ENCODE results near the gene SLIT1.

SLIT1 gene

DNA sequence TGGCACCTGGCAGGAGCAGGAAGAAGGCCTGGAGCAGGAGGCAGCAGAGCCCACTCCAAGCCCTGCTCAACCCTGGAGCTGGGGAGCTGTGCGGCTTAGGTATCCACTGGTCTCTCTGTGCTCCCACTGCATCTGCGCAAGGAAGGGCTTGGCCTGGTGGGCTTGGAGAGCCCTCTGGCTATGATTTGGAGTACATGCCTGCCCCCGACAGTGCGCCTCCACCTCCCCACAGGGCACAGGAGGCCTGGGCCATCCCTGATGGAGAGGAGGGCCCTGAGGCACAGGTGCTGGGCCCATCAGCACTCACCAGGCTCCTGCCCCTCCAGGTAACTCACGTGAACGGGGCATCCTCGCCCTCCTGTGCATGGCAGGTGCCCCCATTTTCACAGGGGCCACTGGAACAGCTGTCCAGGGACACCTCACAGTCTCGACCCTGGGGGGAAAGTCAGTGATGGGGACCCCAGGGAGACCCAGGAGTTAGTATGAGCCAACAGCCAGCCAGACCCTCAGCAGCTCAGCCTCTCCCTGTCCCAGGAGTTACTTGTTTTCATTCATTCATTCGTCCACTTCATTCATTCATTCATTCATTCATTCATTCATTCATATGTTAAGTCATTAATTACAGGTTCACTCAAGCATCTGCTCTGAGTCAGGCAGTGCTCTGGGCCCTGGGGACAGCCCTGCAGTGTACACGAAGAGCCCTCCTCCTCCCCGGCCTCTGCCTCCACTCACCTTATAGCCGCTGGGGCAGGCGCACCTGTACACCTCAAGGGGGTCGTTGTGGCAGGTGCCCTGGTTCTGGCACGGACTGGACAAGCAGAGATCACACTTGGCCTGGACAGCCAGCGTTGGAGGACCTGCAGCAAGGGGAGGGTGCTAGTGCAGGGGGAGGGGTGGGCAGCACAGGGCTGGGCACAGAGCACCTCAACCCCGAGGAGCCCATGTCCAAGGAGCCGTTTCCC, 167.2 kb downstream of the SLIT1 start:
- no peak for DNase-seq

DNA sequence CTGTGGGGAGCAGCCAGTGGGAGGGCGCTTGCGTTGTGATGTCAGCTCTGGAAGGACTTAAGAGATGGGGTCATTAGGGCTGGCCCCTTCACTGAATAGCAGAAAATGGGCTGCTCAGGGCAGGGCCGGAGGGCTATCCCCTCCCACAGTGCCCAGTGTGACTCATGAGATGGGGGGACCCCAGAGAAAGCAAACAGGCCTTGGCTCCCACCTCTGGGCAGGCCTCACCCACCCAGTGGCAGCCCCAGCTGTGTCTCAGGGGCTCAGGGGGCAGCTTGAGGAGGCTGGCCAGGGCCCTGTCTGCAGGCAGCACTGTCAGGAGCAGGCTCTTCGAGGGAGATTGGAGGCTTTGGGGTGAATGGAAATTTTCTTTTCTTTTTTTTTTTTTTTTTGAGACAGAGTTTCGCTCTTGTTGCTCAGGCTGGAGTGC, 168.3 kb downstream of the SLIT1 start:
- no peak for DNase-seq

DNA sequence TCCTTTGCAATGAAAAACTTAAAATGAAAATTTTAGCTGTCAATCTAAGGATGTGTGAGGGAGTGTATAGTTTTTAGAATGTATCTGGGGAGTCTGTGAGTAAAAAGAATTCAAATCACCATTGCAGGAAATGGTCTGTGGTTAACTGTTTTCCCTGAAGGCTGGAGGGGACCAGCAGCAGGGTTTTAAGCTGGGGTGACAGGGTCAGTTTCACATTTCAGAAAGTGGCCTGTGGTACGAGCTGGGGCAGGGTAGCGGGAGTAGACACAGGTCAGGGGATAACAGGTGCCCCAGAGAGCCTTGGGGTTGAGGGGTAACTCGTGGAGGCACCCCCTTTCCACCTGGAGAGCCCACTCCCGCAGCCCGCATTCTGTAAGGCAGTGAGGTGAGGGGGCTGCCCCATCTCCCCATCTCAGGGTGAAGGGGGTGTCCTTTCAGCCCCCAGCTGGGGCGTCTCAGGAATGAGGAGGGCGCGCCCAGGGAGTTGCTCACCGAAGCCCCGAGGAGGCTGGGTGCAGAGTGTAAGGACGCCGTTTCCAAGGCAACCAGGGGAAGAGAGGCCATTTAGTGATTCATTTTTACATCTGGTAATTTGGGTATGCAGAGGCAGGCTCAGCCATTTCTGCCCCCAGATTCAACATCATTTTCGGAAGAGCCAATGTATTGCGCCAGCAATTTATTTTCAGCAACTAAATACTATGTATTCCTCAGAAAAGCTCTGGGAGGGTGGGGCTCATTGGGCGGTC, 168.9 kb downstream of the SLIT1 start:
- DNase-seq: no peak

DNA sequence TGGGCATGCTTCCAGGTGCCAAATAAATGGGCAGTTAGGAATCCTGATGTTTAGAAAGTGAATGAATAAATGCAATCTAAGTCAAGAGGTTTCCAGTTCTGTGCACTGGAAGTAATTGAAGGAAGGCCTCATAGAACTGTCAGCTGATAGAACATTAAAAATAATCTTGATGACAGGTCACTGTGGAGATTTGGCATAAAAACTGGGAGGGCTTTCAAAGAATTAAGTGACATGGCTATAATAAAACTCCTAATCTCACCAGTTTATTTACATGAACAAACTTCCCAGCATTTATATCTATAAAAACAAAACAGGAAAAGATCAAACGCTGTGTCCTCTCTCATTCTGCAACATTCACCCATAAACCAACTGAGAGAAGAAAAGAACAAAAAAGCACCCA, 170.5 kb downstream of the SLIT1 start:
- no peak for DNase-seq

DNA sequence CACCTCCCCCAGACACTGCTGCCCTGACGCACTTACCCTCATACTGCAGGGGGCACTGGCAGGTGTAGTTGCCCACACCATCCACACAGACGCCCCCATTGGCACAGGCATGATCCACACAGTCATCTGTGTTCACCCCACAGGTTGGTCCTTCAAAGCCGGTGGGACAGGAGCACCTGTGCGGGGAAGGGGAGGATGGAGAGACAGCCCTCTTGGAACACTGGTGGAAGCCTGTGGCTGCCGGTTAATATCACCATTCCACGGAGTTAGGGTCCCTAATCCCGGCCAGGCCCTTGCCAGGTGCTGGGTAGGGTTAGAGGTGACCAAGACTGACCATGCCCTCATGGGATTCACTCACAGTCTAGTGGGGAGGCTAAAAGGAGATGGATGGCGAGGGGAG, 171.8 kb downstream of the SLIT1 start:
- DNase-seq: no peak

DNA sequence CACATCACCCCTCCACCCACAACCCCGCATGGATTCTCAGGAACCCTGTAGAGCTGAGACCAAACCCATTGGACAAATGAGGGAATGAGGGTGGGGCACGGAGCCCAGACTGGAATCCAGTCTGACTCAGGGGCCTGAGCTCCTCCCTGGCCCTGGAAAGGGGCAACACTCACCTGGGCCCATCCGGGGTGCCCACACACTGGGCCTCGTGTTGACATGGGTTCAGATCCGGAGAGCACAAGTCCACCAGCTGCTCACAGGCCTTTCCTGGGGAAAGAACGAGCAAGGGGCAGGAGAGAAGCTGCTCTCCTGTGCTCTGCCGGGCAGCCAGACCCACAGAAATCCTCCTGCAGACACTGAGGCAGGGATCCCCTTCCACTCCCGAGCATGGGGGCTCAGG, 172.2 kb downstream of the SLIT1 start:
- DNase-seq: no peak

DNA sequence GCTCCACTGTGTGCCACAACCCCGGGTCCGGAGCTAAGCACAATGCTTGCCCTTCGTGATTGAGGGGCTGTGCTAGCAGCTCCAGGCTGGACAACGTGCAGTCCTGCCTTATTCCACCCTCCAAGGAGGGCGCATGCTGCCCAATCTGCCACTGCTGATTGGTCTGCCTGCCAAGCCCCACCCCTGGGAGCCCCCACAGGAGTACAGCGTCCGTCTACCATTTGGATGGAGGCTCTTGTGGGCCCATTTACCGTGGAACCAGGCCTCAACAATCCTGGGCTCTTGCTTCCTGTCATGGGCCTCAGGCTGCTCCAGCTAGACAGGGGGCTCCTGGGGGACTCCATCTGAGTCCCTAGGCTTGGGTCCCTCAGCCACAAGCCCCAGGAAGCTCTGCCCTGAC, 173.3 kb downstream of the SLIT1 start:
- DNase-seq: no peak

DNA sequence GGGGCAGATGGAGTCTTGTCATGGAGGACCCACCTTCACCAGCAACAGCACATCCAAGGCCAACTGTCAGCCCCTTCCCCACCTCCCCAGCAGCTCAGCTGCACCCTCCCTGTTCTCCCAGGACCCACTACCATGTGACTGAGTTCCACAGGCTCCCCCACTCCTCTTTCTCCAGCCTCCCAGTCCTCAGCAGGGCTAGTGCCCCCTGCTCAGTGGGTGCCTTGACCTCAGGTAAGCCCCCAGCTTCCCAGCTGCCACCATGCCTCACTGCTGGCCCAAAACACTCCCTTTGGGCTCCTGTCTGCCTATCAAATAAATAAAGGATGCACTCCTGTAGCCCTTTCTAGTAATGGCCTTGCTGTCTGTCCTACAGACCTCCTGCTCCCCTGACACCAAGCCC, 174.4 kb downstream of the SLIT1 start:
- no peak for DNase-seq

DNA sequence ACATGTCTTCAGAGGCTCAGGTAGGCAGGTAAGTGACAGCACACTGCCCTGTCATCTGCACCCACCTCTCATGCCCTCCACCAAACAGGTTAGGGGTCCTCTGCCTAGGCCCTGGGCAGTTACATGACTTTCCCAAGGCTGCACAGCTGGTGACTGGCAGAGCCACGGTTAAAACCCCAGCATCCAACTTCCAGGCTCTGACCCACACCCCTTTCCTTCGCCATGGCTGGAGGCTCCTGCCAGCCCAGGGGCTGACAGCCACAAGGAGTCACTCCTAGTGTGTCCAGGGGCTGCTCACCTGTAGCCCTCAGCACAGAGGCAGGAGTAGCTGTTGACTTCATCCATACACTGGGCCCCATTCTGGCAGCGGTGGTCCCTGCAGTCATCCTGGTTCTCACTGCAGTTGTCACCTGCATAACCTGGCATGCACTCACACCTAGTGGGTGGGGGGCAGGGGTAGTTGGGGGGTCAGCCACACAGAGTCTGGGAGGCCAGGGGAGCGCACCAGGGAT, 175.0 kb downstream of the SLIT1 start:
- DNase-seq: no peak

DNA sequence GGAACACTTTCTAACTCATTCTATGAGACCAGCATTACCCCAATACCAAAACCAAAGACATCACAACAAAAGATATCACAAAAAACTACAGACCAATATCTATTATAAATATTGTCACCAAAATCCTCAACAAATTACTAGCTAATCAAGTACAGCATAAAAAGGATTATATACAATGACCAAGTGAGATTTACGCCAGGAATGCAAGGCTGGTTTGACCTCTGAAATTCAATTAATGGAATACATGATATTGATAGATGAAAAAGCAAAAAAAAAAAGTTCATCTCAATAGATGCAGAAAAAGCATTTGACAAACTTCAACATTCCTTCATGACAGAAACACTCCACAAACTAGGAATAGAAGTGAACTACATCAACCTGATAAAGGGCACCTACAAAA, 178.3 kb downstream of the SLIT1 start:
- DNase-seq: no peak

DNA sequence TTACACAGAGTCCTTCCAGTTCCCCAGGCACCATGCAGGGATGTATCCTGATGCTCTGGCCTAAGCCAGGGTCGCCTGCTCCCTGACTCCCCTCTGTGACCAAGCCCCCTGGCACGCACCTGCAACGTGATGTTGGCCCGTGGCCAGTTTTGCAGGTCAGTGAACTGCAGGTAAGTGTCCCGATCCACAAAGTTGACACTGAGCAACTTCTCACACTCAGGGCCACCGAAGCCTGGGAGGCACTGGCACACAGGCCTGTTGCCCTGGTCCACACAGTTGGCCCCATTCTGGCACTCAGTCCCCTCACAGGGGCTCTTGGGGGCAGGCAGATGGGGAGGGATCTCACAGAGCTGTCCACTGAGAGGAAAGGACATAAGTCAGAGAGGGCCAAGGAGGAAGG, 179.4 kb downstream of the SLIT1 start:
- no peak for DNase-seq

DNA sequence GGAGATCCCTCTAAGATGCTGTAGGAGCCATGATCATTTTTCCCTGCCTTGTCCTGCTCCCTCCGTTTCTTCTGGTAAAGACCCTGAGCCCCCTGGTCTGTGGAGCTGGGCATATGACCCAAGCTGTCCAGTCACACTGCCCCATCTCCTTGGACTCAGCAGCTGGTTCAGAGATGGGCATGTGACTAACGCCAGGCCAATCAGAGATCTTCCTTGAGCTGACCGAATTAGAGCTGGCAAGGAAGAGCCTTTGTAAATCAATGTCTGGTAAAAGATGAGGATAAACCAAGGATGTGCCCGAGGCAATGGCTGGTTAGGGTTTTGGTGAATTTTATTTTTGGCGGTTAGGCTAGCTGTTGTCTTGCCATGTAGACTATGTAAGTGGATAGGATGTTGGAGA, 180.4 kb downstream of the SLIT1 start:
- no peak for DNase-seq

DNA sequence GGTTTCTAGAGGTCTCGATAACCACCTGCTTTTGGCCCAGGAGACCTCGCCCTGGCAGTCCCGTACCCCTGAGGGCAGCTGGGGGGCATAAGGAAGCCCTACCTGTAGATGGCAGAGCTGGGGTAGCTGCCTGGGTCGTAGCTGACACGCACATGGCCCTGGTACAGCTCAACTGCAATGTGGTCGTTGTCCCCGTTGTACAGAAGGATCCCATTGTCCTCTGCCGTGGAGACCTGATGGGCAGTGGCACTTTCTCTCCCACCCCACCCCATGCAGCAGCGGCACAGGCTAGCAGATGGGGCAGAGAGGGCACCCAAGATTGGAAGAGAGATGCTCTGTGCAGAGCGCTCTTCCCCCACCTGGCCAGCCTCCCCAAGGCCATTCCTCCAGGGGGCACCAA, 181.2 kb downstream of the SLIT1 start:
- no peak for DNase-seq

DNA sequence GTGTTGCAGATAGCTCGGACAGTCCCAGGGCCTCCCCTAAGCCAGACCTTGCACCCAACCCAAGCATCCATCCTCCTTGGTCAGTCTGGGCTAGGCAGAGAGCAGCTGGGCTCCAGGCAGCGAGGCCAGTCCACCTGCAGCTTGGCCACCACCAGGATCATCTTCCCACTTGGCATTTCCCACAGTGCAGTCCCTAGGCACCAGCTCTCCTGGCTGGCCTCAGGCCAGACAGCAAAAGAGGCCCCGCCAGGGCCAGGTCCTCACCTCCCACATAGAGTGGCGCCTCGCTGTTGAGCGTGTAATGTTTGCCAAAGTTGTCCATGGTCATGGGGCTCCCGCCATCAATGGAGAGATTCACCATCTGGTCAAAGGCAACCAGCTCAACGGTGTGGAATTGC, 182.0 kb downstream of the SLIT1 start:
- no peak for DNase-seq

DNA sequence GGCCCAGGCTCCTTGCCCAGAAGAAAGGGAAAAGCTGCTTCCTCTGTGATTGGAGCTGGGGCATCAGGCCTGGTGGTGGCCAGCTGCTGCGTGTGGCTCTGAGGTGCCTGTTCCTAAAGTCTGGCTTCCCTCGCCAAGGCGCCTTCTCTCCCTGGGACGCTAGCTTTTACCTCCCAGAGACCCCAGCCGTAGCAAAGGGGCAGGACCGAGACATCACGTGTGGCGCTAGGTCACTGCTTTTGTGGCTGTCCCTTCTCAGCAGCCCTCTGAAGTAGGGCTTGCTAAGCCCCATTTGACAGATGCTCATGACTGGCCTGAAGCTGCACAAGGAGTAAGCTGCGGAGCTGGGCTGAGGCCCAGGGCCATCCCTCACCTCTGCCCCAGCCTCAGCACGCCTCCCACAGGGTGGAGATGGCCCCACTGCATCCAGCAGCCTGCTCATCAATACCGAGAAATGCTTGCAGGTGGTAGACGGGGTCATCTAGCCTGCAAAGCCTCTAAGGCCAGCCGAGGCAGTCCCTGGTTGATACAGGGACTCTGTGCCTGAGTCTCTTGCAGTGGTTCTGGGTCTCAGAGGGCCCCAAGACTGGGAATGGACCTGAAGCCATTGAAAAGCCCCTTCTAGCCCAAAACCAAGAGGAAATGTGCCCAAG, 182.5 kb downstream of the SLIT1 start:
- DNase-seq: no peak

DNA sequence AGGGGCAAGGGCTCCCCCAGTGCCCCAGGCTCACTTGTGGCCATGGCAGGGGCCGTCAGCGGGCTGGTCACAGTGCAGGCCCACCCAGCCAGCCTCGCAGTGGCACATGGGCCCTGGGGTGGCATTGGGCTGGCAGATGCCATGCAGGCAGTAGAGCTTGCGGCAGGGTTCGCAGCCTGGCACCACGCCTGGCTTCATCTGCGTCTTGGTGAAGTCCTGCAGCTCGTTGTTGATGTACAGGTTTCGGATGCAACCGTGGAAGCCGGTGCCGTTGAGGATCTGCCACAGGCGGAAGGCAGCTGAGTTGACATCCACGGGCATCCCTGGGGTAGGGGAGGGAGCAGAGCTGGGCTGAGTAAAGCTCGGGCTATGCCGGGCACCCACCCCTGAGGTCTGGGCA, 183.1 kb downstream of the SLIT1 start:
- DNase-seq: no peak

DNA sequence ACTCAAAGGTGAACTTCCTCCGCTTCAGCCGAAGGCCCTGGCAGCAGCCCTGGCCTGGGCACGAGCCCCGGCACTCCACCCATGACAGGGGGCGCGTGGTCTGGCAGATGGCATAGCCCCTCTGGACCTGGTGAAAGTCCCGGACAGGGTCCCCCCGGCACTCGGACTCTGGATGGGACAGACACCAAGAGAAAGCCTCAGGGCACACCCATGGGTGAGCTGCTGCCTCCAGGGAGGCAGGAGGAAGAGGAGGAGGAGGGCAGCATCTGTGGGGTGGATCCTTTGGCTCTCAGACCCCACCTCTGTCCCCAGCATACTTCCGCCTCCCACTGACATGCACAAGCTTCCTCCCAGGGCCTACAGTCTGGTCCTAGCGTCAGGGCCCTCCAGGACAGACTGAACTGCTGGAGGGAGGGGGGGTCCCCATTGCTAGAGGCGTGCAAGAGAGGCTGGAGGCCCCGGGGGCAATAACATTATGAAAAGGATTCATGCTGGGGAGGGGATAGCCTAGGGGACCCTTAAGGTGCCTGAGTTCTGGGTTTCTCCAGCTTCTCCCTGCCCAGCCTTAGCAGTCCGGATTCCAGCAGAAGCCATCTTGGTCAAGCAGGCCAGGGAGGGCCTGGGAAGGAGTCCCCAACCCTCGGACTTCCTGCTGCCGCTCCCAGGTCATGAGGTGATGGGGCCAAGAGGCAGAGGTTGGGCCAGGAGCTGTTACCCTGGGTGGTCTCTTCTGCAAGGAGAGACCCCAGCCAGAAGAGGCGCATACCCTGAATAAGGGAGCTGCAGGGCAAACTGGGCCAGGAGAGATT, 184.4 kb downstream of the SLIT1 start:
- no peak for DNase-seq

DNA sequence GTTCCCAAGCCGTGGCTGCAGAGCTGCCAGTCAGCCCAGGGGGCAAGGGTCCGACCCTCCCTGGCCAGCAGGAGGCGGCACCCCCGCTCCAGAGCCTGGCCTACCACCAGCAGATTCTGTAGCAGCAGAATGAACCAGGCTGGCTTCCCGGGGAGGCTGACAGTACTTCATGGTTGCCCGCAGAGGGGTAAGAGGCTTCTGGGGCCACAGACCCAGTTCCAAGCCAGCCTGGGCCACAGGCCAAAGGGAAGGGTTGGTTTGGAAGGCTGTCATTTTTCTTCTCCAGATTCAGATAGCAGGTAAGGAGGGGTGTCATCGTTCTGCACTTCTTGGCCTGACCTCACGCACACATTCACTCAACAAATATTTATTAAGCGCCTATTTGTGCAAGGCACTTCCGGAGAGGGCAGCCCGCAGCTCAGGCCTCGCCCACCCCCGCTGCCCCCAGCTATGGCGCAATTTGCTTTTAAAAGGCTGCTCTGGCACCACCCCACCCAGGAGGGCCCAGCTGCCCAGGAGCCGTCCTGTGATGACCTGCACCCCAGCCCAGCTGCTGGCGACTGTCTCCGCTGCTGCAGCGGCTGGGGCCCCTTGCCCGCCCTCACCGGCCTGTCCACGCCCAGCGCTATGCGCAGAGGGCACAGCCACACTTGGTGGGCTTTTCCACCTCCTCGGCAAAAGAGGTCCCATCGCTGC, 185.1 kb downstream of the SLIT1 start:
- no peak for DNase-seq

DNA sequence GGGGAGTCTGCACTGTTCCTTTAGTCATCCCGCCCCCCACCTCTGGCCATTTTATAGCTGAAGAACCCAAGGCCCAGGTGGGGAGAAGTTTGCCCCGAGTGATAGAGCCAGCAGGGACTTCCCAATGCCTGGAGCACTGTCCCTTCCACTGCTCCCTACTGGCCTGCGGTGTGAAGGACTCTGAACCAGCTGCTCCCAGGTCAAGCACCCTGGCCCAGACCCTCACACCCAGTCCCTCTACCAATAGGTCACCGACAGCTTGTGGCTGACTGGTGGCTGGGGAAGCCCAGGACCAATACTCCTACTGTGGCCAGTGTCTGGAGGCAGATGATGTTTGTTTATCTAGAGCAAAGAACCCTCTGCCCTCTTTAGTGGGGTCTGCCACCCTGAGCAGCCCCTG, 185.8 kb downstream of the SLIT1 start:
- no peak for DNase-seq

DNA sequence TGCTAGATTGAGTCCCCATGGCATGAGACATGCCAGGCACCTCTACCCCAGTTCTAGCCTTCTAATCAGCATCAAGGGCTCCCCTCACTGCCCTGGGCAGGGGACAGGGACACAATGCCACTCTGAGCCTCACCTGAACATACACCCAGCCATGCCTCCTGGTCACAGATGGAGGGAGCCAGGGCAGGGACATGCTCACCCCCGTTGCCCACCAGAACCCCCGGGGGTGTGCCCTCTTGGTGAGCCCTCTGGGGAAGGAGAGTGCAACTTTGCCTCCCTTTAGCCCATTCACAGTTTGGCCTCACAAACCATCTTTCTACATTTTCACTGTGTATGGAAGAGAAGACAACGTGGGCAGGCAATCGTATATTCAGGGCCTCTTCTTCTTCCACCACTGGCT, 186.4 kb downstream of the SLIT1 start:
- DNase-seq: no peak

DNA sequence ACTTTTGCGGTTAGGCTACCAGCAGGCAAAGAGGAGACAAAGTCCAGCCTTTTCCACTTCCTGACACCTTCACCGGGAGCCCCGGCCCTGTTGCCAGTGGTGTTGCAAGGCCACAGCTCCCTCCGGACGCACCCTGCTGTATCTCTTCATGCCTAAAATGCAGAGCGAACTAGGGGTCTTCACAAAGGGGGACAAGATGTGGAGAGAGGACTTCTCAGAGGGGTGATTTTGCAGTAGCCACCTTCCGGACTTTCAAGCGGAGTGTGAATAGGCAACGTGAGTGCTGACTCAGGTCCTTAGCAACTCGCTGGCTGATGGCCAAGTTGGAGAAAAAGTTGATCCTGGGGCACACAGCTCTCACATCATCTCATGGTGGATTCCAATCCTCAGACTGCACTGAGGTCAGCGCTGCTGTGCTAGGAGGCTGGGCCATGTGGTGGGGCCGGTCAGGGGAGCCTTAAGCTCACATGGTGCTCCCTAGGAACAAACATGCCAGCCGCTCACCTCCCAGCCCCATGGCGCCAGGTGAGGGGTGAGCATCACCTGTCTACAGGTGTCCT, 187.3 kb downstream of the SLIT1 start:
- DNase-seq: no peak
